ENCODE results near the gene STX8.
A peak's percentile ranks its signal among the peaks of the same experiment; 100 is the strongest.
"Not testable (repeated sequence)": the region's sequence is repeated elsewhere in the genome, so short reads cannot be mapped to it uniquely, and the experiment has no call there.

Gene STX8

DNA sequence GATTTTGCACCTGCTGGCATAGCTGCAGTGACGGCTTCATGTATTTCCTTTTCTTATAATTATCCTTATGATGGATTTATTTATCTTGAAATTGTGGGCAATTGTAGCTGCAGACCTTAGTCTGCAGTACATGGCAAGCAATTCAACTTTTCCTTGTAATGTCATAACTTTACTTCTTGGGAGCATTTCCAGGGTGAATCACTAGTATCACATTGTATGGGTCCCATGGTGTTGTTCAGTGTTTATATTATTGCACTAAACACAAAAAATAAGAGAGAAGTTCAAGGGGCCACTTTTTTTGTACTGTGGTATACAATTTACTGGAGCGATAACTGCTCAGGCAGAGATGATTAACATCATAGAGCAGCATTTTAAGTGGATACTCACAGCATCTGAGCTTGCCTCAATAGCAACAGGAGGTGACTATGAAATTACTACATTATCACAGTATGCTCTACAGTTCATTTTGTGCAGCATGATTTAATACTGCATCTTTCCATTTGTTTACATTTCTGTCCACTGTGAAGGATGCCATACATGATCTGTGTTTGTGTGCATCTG, 169.5 kb downstream of the STX8 start:
- no peak for DNase-seq (ENCODE audit: low read depth in 3 of 3, low spot score in 1 of 3)

DNA sequence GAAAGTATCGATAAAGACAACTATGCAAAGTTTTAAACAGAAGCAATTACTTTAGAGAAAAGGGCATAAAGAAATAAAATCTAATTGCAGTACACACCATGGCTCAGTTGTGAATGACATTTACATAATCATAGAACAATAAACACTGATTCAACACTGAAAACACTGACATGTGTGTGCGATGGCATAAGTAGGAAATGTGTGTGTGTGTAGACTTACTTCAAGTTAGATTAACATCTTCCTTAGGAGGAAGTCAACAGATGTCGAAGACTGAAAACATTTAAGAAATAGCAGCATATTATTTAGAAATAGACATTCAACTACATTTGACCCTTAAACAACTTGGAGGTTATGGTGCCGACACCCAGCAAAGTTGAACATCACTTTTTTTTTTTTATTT, 172.4 kb downstream of the STX8 start:
- no peak for DNase-seq (ENCODE audit: low read depth in 3 of 3, low spot score in 1 of 3)

DNA sequence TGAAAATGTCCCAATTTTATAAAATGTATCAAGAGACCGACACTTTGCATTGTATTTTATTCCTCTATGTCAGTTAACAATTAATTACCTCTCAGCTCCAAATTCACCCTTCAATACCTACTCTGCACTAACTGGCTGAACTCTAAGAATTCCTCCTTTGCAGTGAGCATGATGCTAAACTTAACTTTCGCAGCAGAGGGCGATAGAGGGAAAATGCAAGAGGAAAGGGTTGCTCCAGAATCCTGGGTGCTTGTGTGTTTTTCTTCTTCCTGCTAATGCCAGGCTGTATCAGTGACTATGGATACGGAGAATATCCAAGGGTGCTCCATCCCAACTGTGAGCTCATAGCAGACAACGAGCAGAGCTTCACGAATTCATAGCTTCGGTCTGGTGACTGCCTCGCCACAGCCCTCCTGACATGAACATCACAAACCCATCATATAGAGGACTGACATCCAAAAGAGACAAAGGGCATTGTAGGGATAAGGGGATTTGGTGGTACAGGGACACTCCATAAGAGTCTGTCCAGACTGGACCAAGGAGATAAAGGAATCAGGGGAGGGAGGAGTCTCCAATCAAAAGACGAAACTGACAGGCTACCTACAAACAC, 172.9 kb downstream of the STX8 start:
- peak in 1 of 3 donors; percentile 3 for DNase-seq (ENCODE audit: low read depth in 3 of 3, low spot score in 1 of 3)

DNA sequence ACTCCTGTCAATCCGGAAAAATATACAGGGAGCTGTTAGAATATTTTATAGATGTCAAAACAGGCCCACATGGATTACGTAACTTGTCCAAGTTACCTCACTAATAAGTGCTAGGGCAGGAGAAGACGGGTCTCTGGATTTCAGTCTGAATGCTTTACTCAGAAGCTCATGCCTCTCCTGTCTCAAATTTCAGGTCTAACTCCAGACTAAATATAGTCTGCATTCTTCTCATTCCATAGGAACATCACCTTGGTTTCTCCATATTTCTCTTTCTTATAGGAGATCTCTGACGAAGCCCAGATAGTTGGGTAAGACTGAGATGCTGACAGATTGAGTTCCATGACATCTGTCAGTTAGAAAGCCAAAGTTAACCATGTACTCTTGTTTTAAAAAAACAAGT, 174.2 kb downstream of the STX8 start:
- DNase-seq (ENCODE audit: low read depth in 3 of 3, low spot score in 1 of 3) = no peak

DNA sequence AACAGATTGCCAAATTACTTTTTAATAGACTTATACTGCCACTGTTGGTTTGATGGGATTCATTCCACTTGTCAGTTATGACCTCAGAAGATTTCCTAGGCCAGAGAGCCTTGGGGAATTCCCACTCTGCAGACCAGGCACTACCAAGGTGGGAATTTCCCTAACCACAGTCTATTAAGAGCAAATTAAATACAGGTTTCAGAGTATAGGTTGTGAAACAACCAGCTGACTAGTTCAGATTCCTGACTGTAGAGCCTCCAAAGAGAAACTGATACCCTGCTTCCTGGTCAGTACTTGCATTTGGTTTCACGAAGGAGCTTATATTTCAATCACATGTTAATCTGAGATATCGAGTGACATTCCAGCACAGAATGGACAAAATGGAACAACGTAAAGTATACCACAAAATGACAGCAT, 186.5 kb downstream of the STX8 start:
- DNase-seq (ENCODE audit: low read depth in 3 of 3, low spot score in 1 of 3) = no peak

DNA sequence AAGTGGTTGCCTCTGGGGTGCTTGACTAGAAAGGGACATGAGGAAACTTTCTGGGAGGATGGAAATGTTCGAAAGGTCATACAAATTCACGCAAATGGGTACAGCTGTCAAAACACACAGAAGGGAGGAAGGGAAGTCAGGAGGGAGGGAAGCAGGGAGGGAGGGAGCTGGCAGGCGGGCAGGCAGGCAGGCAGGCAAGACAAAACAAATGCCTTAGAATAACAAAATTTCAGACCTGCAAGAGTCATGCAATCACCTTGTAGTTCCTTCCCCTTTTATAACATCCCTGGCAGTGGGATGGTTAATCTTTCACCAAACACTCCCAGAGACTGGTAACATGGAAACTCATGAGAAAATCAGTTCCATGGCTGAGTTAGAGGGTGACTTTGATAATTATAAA, 189.2 kb downstream of the STX8 start:
- no peak for DNase-seq (ENCODE audit: low read depth in 3 of 3, low spot score in 1 of 3)

DNA sequence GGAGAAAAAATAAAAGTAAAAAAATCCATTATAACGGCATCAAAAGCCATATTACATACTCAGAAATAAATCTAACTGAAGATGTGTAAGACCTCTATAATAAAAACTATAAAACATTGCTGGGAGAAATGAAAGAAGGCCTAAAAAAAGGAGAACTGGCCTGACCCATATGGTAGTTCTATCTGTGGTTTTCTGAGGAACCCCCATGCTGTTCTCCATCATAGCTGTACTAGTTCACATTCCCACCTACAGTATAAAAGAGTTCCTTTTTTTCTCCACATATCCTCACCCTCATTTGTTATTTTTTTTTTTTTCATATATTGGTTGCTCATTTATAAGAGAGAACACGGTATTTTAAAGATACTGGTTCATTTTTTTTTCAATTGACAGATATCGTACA, 191.8 kb downstream of the STX8 start:
- no peak for DNase-seq (ENCODE audit: low read depth in 3 of 3, low spot score in 1 of 3)

DNA sequence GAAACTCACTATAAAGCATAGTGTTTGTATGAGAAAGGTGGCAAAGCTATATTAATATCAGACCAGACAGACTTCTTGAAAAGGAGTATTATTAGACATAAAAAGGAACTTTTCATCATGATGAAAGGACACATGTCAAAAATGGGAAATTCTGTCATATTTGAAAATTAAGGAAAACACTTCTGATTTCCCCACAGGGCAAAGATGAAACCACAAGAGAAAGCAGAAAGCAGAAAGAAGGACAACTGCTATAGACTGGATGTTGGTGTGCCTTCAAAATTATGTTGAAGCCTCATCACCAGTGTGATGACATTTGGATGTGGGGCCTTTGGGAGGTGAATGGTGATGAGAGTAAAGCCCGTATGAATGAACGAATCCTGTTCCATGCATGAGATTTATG, 193.0 kb downstream of the STX8 start:
- DNase-seq (ENCODE audit: low read depth in 3 of 3, low spot score in 1 of 3) = no peak

DNA sequence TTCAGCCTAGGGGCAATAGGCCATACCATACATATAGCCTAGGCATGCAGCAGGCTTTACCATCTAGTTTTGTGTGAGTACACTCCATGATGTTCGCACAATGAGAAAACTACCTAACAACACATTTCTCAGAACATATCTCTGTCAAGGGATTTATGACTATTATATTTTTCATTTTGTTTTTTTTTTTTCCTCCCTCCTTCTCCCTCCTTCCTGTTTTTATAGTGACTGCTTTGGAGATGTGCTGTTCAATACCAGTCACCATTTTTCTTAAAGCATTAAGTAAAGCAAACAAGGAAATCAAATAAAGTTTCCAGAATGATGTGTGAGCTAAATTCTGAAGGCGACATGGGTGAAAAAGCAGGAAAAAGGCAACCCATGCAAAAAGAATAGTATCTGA, 194.6 kb downstream of the STX8 start:
- DNase-seq (ENCODE audit: low read depth in 3 of 3, low spot score in 1 of 3) = no peak

DNA sequence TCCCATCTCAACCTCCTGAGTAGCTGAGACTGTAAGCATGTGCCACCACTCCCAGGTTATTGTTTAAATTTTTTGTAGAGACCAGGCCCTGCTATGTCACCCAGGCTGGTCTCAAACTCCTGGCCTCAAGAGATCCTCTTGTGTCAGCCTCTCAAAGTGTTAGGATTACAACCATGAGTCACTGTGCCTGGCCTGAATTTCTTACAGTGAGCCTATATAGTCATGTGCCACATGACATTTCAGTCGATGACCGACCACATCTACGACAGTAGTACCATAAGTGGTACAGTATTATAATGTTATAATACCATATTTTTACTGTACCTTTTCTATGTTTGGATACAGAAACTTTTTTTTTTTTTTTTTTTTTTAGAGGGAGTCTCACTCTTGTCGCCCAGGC, 195.3 kb downstream of the STX8 start:
- DNase-seq (ENCODE audit: low read depth in 3 of 3, low spot score in 1 of 3) = no peak

DNA sequence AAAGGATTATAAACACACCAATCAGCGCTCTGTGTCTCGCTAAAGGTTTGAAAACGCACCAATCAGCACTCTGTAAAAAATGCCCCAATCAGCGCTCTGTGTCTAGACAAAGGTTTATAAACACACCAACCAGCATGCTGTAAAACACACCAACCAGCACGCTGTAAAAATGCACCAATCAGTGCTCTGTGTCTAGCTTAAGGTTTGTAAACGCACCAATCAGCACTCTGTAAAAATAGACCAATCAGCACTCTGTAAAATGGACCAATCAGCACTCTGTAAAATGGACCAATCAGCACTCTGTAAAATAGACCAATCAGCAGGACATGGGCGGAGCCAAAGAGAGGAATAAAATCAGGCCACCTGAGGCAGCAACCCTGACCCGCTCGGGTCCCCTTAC, 199.4 kb downstream of the STX8 start:
- not testable (repeated sequence) for DNase-seq (ENCODE audit: low read depth in 3 of 3, low spot score in 1 of 3)

DNA sequence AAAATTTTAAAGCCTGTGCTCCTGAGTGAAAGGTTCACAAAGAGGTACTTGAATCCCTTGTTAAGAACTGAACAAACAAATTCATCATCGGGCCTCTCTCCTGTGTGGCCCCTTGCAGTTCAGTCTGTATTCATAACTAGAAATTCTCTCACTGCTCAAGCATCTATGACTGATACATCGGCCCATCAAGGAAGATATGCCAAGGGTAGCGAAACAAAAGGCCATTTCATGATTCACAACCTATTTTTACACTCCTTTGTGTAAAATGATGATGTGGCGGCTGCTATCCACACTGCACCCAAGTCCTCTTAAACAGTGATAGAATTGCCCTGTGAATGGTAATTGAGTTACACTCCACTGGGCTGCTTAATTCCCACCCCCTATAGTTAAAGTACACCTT, 204.6 kb downstream of the STX8 start:
- no peak for DNase-seq (ENCODE audit: low read depth in 3 of 3, low spot score in 1 of 3)

DNA sequence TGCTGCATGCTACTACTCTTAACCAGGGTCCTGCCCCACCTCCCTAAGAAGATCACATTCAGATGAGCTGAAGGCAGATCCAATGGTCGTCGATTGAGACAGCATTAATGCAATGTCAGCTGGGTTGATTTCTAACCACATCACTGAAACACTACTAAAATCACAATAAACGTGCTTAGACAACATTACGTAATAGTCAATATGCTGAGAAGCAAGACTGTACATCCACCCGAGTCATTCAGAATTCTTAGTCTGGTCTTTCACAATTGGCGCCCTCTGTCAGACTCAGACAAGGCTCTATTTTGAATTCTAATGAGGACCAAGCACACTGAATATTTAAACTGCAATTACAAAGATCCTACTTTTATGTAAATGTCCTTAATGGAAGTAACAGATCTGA, 205.2 kb downstream of the STX8 start:
- no peak for DNase-seq (ENCODE audit: low read depth in 3 of 3, low spot score in 1 of 3)

DNA sequence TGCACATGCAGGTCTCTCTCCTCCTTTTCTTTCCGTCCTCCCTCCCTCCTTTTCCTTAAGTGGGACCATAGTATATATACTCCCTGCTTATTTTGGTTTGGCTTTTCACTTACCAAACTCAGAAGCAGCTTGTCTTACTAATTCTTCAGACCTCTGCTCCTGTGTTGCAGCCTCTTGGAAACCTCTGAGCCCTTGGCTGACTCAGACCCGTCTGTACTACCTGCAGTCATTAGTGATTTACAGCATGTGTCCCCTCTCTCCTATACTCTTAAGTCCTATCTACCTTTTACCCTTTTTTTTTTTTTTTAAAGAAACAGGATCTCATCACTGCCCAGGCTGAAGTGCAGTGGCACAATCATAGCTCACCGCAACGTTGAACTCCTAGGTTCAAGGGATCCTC, 207.0 kb downstream of the STX8 start:
- no peak for DNase-seq (ENCODE audit: low read depth in 3 of 3, low spot score in 1 of 3)

DNA sequence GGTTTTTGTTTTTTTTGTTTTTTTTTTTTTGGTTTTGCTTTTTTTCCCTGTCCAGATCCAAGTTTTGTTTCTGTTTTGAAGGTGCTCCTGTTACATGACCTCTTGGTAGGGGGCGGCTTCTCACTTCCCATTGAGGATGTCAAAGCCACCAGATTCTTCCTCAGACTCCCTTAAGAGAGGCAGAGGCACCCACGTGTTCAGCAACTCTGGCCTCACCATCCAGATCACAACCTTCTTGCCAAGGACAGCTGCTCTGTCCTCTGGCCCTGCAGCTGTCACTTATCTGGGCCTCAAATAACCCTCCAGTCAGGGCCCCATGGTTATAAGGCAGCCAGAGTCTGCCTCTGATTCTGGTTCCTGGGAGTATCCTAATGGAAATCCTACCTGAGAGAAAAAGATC, 208.5 kb downstream of the STX8 start:
- DNase-seq (ENCODE audit: low read depth in 3 of 3, low spot score in 1 of 3) = no peak

DNA sequence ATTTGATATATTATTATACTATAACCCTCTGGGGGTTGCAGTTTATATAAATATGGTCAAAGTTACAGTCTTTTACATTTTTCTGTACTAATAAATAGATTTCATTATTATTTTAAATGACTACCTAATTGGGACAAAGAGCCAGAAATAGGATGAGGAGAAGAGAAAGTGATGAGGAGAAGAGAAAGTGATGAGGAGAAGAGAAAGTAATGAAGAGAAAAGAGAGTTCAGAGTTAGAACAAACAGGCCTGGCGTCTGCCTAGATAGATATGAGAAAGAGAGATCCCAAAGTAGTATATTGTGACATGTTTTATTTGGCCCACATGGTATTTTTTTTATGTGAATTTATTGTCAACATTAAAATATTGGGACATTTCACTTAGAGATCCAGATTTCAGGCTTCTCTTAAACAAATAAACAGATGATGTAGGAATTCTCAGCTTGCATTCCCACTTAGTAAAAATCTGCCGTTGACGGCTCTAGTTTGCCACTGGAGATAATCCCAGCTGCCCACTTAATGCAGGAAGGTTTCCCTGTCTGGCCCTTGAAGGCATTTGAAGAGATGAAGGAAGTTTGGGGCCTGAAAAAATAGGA, 210.7 kb downstream of the STX8 start:
- no peak for DNase-seq (ENCODE audit: low read depth in 3 of 3, low spot score in 1 of 3)

DNA sequence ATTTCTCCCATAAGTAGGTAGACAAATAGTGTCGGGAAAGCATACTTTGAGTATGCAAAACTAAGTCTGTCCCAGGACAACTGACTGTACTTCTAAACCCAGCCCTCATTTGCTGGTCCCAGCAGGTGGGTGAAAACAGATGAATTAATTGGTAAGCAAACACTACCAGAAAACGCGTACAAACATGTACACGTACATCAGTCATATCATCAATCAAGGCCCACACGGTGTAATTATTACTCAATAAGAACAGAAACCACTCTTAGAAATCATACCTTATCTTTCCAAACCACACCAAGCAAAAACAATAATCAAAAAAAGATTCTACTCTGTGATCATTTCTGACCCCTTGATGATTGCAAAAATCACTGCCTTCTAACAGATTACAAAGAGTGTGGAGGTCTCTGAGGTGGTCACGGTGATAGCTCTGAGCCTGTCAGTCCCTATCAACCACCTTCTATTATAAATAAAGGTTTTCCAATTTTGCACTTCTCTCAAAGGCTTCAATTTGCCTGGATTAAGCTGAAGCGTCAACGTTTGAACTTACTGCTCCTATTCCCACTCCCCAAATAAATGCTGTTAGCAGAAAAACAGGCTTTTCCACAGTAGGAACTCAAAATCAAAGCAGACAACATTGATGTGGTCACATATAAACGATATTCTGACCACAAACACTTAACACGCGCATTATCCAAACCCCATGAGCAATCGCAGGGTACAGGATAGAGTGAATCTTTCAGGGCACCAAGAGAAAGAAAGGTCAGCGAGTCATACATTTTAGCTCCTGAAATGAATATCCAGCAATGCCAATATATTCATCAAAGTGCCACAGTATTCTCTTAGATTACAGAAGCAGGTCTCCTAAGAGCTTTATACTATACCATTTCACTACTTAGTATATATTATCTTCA, 211.9 kb downstream of the STX8 start:
- no peak for DNase-seq (ENCODE audit: low read depth in 3 of 3, low spot score in 1 of 3)

DNA sequence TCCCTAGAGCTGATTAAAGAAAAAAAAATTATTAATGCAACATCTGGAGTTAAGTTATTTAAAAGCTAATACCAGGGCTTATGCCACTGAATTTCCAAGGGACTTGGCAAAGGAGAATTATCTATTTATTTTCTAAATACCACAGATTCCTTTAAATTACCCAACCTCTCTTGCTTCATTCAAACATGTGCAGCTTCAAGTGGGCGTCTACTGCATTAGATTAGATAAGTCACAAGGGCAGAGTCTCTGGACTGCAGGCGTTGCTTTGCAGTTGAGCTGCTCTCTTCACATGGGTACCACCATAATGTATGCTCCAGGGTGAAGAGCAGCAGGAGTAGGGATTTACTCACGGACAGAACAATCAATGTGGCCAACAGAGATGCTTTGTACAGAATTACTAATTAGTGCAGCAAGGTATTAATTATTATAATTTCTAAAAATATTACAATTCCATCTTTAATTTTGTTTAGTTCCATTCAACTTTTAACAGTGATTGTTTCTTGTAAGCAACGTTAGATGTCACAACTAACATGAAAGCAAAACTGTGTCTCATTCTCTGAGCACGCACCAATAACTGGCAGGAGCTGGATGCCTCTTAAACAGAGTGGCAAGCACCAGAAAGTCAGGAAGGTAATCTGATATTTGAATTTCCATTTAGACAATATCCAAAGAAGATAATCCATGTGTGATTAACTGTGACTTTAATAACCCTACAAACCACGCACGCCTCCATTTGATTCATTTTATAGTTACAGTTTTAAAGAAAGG, 214.2 kb downstream of the STX8 start:
- DNase-seq (ENCODE audit: low read depth in 3 of 3, low spot score in 1 of 3) = no peak

DNA sequence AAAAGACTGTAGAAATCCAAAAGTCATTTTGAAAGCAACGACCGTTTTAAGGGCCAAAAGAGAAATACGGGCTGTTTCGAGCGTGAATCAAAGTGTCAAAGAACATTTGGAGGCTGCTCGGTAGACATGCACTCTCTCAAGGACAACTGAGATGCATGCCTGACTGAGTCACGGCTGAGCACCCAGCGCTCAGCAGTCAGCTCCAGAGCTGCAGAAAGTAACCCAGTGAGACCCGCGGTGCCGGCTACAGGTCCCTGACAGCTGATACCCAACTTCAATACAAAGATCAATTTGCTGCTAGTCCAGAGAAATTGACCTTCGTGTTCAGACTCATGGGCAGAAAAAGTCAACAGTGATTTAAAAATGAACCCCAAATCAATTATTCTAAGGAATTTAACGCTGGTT, 214.9 kb downstream of the STX8 start:
- no peak for DNase-seq (ENCODE audit: low read depth in 3 of 3, low spot score in 1 of 3)

DNA sequence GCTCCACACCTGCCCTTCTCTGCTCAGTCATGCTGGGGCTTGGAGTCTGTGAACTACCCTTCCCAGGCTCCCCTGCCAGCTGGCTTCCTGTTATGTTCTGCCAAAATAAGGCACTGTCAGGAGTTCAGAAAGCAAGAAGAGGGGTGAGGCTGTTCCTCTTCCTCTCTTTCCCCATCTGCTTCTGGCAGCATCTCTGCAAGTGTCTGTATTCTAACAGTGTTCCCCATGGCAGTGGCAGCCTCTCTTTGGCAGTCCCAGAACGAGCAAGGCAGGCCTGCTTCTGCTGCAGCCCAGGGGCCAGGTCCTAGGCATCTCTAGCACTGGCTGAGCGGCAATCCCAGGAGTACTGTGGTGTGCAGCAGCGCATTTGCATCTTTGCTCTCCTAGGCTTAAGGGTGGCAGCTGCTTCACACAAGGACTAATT, 219.1 kb downstream of the STX8 start:
- no peak for DNase-seq (ENCODE audit: low read depth in 3 of 3, low spot score in 1 of 3)

DNA sequence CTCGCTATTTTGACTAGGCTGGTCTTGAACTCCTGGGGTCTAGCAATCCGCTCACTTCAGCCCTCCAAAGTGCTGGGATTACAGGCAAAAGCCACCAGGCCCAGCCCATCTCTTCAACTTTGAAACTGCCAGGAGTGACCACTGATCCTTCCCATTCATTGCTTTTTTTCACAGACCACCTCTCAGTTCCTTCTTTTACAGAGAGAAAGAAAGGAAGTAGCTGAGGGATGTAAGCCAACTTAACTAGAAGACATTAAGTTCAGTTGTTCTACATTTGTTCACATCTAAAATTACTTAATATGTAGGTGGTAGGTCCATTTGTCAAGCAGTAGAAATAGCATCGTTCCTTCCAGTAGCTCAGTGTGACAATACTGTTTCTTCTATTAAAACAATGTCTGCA, 219.8 kb downstream of the STX8 start:
- DNase-seq (ENCODE audit: low read depth in 3 of 3, low spot score in 1 of 3) = no peak
